Retinal pigment epithelial cell (primary cell): ENCODE data around the gene NR1H3.

Source experiments
- DNase-seq: peaks from one replicate; pipeline ENCODE4 v3.0.0-alpha.2; 2010; ENCODE audit warnings: low read depth
- H3K4me3 ChIP-seq: 2 replicates; pipeline ENCODE4 v1.5.1; 2011; ENCODE audit warnings: mild to moderate bottlenecking, low read length, control low read depth, moderate library complexity
- CTCF ChIP-seq: conservative IDR thresholded peaks from 2 replicates; pipeline ENCODE4 v1.5.1; 2011; ENCODE audit warnings: low read depth, low read length, control low read depth, inconsistent platforms

NR1H3 gene

DNA sequence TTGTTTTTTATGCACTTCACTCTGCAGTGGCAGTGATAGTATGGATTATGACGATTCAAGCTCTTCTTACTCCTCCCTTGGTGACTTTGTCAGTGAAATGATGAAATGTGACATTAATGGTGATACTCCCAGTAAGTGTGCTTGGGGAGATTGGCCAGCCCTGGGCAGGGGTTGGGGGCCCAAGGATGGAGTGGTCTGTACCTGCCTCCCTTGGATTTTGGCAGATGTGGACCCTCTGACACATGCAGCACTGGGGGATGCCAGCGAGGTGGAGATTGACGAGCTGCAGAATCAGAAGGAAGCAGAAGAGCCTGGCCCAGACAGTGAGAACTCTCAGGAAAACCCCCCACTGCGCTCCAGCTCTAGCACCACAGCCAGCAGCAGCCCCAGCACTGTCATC is 26.4 kb downstream of the NR1H3 start:
- no peak for TF ChIP-seq CTCF
- H3K4me3 ChIP-seq: no peak overlapping the region
- DNase-seq: no peak

- TF ChIP-seq CTCF: no peak
- DNase-seq: no peak
- no peak overlapping the region for H3K4me3 ChIP-seq
Measured at GRCh38 chr11:47285969-47286770, 28.4 kb downstream of the NR1H3 start.

GRCh38 chr11:47288066-47288465 is 30.3 kb downstream of the NR1H3 start:
- no peak for TF ChIP-seq CTCF
- no peak for DNase-seq
- no peak overlapping the region for H3K4me3 ChIP-seq

- H3K4me3 ChIP-seq: no peak overlapping the region
- TF ChIP-seq CTCF: no peak
Measured at GRCh38 chr11:47289856-47290255, 32.1 kb downstream of the NR1H3 start.

DNA sequence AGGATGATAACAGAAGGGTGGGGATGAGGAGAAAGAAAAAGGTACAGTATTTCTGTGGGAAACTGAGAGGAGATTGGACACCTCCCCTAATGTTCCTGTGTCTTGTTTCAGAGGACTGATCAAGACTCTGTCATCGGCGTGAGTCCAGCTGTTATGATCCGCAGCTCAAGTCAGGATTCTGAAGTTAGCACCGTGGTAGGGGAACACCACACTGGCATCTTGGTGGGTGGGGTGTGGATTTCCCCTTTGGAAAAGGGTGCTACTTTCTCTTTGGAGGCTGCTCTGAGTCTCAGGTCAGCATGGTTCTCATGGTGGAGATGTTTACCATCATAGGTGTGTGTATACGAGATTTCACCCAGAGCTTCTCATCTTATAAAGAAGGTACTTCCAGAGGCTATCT is 37.6 kb downstream of the NR1H3 start:
- H3K4me3 ChIP-seq: no peak overlapping the region
- TF ChIP-seq CTCF: no peak
- no peak for DNase-seq

More at GRCh38 chr11:47289856-47290255, 32.1 kb downstream of the NR1H3 start:
- DNase-seq: no peak

GRCh38 chr11:47296045-47296444 is 38.2 kb downstream of the NR1H3 start:
- H3K4me3 ChIP-seq: no peak overlapping the region
- DNase-seq: no peak
- no peak for TF ChIP-seq CTCF

DNA sequence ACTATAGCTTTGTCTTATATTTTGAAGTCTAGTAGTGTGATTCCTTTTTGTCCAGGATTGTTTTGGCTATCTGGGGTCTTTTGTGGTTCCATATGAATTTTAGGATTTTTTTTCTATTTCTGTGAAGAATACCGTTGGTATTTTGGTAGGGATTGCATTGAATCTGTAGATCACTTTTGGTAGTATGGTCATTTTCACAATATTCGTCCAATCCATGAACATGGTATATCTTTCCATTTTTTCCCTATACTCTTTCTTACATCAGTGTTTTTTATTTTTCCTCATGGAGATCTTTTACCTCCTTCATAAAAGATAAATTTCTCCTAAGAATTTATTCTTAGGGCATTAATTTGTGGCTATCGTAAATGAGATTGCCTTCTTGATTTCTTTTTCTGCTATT is 41.3 kb downstream of the NR1H3 start:
- H3K4me3 ChIP-seq: no peak overlapping the region
- no peak for TF ChIP-seq CTCF
- DNase-seq: no peak
